SH-SY5Y (cell line): ENCODE data around the gene SMYD3.

ENCODE experiments used
- GATA2 ChIP-seq: IDR thresholded peaks from 2 replicates; pipeline ENCODE4 v1.6.1; 2011; ENCODE audit warnings: mild to moderate bottlenecking, low read depth, low read length
- GATA3 ChIP-seq: IDR thresholded peaks from 2 replicates; pipeline ENCODE4 v1.6.1; 2011; ENCODE audit warnings: low read depth, mild to moderate bottlenecking, low read length, moderate library complexity

DNA sequence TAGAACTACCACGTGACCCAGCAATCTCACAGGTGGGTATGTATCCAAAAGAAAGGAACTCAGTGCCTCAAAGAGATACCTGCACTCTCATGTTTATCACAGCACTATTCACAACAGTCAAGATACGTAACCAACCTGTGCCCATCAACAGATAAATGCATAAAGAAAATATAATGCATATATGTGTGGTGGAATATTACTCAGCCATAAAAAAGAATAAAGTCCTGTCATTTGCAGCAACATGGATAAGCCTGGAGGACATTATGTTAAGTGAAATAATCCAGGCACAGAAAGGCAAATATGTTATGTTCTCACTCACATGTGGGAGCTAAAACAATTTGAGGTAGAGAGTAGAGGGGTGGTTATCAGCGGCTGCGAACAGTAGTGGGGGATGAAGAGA is 413.8 kb downstream of the SMYD3 start:
- no peak for TF ChIP-seq GATA2
- TF ChIP-seq GATA3, result no peak
